ENCODE measurements around the gene AFF3. TPM values are rescaled to one million over a fixed set of nuclear protein-coding genes. Genes with fewer than 3 reads are reported as not detected.

Gene AFF3
- total RNA-seq, 1 experiment from 2014 or later: not detected

DNA sequence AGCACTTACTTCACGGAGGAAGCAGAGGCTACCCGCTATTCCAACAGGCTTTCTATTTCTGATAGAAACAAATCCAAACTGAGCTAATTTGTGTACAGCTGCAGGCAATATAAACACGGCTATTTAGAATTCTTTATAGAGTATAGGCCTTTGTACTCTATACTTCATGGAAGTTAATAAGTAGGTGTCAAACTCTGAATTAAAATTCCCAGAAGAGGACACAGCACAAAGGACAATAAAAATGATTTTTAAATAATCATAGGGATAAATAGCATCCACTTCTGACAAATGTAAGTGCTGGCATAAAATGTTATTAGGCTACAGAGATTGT is 261.5 kb downstream of the AFF3 start:
- TF ChIP-seq, protein P1, sequence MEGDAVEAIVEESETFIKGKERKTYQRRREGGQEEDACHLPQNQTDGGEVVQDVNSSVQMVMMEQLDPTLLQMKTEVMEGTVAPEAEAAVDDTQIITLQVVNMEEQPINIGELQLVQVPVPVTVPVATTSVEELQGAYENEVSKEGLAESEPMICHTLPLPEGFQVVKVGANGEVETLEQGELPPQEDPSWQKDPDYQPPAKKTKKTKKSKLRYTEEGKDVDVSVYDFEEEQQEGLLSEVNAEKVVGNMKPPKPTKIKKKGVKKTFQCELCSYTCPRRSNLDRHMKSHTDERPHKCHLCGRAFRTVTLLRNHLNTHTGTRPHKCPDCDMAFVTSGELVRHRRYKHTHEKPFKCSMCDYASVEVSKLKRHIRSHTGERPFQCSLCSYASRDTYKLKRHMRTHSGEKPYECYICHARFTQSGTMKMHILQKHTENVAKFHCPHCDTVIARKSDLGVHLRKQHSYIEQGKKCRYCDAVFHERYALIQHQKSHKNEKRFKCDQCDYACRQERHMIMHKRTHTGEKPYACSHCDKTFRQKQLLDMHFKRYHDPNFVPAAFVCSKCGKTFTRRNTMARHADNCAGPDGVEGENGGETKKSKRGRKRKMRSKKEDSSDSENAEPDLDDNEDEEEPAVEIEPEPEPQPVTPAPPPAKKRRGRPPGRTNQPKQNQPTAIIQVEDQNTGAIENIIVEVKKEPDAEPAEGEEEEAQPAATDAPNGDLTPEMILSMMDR (conservative IDR thresholded peaks at IDR 0.05): no peak
- TF ChIP-seq EZH2 (IDR thresholded peaks at IDR 0.05; ENCODE audit: low read depth): no peak
- ChIA-PET POLR2A (ENCODE audit: unreplicated experiment) (no interaction called here), CTCF (no interaction called here)
- H3F3A ChIP-seq (ENCODE audit: insufficient read depth, low read depth): no peaks in the 10 kb centered on the region
- H3K9me3 ChIP-seq (ENCODE audit: insufficient read depth, low read depth): no peaks in the 10 kb centered on the region
- BruUV-seq (replicated peaks): no TSS peak
- peaks cover 96% of the 10 kb centered on the region for H3K27me3 ChIP-seq (ENCODE audit: insufficient read depth, low read depth)
- H3K9me2 ChIP-seq (ENCODE audit: insufficient read depth): no peaks in the 10 kb centered on the region
- no peak overlapping the region for H2AFZ ChIP-seq
- H3K79me2 ChIP-seq (ENCODE audit: low read depth): no peaks in the 10 kb centered on the region
- H3K4me1 ChIP-seq (replicated peaks; ENCODE audit: insufficient read depth): no peaks in the 10 kb centered on the region
- no peaks in the 10 kb centered on the region; the same call in 1 of the 2 replicates for H4K20me1 ChIP-seq (ENCODE audit: insufficient read depth)
- no peak overlapping the region for H3K4me2 ChIP-seq
- no peak overlapping the region for H3K27ac ChIP-seq
- intact Hi-C loops (cut with micrococcal nuclease; ENCODE audit: unreplicated experiment): no loop called here
- no peaks in the 10 kb centered on the region for H3K36me3 ChIP-seq (ENCODE audit: low read depth)
- no peak overlapping the region for H3K4me3 ChIP-seq
- no peak for DNase-seq

DNA sequence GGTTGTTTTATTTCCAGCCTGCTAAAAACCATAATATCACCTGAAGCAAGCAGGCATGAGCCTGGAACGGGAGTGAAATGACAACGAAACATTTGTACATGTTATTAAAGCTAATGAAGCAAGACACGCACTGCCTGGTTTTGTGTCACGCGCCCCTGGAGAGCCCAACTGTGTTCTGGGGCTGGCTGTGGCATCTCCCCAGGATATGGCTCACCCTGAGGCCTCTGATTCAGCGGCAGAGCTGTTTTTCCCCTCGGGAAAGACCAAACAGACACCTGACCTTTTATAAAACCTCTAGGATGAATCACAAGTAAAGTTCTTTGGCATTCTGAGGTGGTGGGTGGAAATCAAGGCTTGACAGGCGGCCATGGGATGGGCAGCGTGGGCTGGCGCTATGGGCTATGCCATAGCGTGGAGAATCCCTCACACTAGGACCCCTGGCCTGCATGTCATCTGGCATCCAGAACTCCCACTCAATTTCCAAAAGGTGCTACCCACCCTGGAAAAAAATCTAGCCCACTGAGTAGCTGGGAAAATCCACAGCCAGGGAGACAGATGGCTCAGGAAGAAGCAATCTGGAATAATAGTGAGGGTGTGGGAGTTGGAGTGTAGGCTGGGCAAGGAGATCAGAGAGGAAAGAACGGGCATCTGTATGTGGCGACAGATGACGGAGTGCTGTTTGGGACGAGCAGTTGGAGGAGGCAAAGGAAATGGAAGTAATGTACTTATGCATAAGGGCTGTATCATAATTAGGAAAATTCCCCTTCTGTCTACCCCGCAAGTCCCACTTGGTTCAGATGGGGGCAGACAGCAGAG is 262.0 kb downstream of the AFF3 start:
- H3K9me2 ChIP-seq (ENCODE audit: insufficient read depth): no peaks in the 10 kb centered on the region
- TF ChIP-seq, protein P1 (conservative IDR thresholded peaks at IDR 0.05): no peak
- no peak for TF ChIP-seq EZH2 (IDR thresholded peaks at IDR 0.05; ENCODE audit: low read depth)
- H3K36me3 ChIP-seq (ENCODE audit: low read depth): no peaks in the 10 kb centered on the region
- POLR2A ChIA-PET (ENCODE audit: unreplicated experiment): no interaction called here
- DNase-seq: no peak
- H2AFZ ChIP-seq: no peak overlapping the region
- no peak overlapping the region for H3K4me2 ChIP-seq
- intact Hi-C loops (cut with micrococcal nuclease; ENCODE audit: unreplicated experiment): no loop called here
- H3F3A ChIP-seq (ENCODE audit: insufficient read depth, low read depth): no peaks in the 10 kb centered on the region
- no TSS peak for BruUV-seq (replicated peaks)
- no peaks in the 10 kb centered on the region for H3K9me3 ChIP-seq (ENCODE audit: insufficient read depth, low read depth)
- no peaks in the 10 kb centered on the region; the same call in 1 of the 2 replicates for H4K20me1 ChIP-seq (ENCODE audit: insufficient read depth)
- no peaks in the 10 kb centered on the region for H3K79me2 ChIP-seq (ENCODE audit: low read depth)
- no peak overlapping the region for H3K27ac ChIP-seq
- CTCF ChIA-PET: no interaction called here
- no peaks in the 10 kb centered on the region for H3K4me1 ChIP-seq (replicated peaks; ENCODE audit: insufficient read depth)
- no peak overlapping the region for H3K4me3 ChIP-seq
- peaks cover 96% of the 10 kb centered on the region for H3K27me3 ChIP-seq (ENCODE audit: insufficient read depth, low read depth)

DNA sequence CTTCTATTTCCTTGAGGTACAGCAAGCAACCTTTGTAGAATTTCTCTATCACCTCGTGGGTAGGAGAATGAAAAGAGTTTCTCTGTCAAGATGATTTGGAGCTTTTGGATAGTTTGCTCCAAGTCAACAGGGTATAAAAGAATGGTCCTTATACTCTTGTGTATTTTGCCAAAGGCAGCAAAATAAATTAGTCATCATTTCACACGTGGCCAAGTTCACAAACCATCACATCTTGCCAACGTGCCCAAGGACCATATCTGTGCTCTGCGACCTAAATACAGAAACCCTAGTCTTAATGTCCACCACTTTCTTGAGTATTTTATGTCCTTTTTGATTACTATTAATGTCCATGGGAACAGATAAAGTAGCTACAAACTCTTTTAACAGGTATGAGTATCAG is 262.9 kb downstream of the AFF3 start:
- Histone ChIP-seq H2AFZ (no peak overlapping the region), H3K27ac (no peak overlapping the region), H3K36me3 (ENCODE audit: low read depth) (no peaks in the 10 kb centered on the region), H3F3A (ENCODE audit: insufficient read depth, low read depth) (no peaks in the 10 kb centered on the region), H3K4me1 (replicated peaks; ENCODE audit: insufficient read depth) (no peaks in the 10 kb centered on the region), H3K27me3 (ENCODE audit: insufficient read depth, low read depth) (peaks cover 95% of the 10 kb centered on the region), H3K4me2 (no peak overlapping the region), H3K9me2 (ENCODE audit: insufficient read depth) (no peaks in the 10 kb centered on the region), H4K20me1 (ENCODE audit: insufficient read depth) (no peaks in the 10 kb centered on the region; the same call in 1 of the 2 replicates), H3K79me2 (ENCODE audit: low read depth) (no peaks in the 10 kb centered on the region), H3K9me3 (ENCODE audit: insufficient read depth, low read depth) (no peaks in the 10 kb centered on the region), H3K4me3 (no peak overlapping the region)
- BruUV-seq (replicated peaks): no TSS peak
- DNase-seq: no peak
- intact Hi-C loops (cut with micrococcal nuclease; ENCODE audit: unreplicated experiment): no loop called here
- ChIA-PET POLR2A (ENCODE audit: unreplicated experiment) (no interaction called here), CTCF (no interaction called here)
- TF ChIP-seq, protein P1 (conservative IDR thresholded peaks at IDR 0.05): no peak
- no peak for TF ChIP-seq EZH2 (IDR thresholded peaks at IDR 0.05; ENCODE audit: low read depth)

Measured in PC-9 (cell line).